GM12878 (cell line): ENCODE measurements around the gene MROH2B. TPM values are rescaled to one million over a fixed set of nuclear protein-coding genes. Genes with fewer than 3 reads are reported as not detected.

Source experiments
- ATAC-seq: fragments of 200-7000 bp; cut with Tn5 transposase; 3 replicates; pipeline ENCODE4 v1.9.1; 2020; ENCODE audit warnings: mild to moderate bottlenecking, moderate library complexity
- BruUV-seq: library from RNA; stranded (reverse); fragments of 400-500 nt; replicated peaks from 2 replicates; lab custom pipeline; 2021; lab: Mats Ljungman, UMichigan
- CTCF ChIA-PET: fragments of 300-600 bp; sonication (Branson Sonifier 250); formaldehyde crosslinking; extraction: SDS; loops from one replicate; lab custom pipeline; 2021; ENCODE audit warnings: inconsistent platforms; lab: Yijun Ruan, JAX
- POLR2A ChIA-PET: fragments of 350-600 bp; formaldehyde crosslinking; extraction: SDS; loops from one replicate; lab custom pipeline; 2021; ENCODE audit warnings: inconsistent platforms; lab: Charles Lee
- RAD21 ChIA-PET: fragments of 300-600 bp; sonication (Branson Sonifier 250); formaldehyde crosslinking; loops from one replicate; lab custom pipeline; 2023; ENCODE audit warnings: antibody characterized with exemption; ENCODE audit not compliant: unreplicated experiment; lab: Charles Lee
- SMC1A ChIA-PET: fragments of 300-600 bp; sonication (Branson Sonifier 250); formaldehyde crosslinking; loops from one replicate; lab custom pipeline; 2023; ENCODE audit not compliant: unreplicated experiment, uncharacterized antibody; lab: Charles Lee
- DNase-seq: peaks from one replicate; pipeline ENCODE4 v3.0.0-alpha.2; 2011; ENCODE audit warnings: low read depth, low spot score
- FAIRE-seq: peaks from 3 replicates; lab custom pipeline; 2011; peaks lifted over from hg19 to GRCh38; lab: Jason Lieb, UNC
- H2AFZ ChIP-seq: 2 replicates; pipeline ENCODE4 v1.6.0; 2011; ENCODE audit warnings: low read depth, low read length, control low read depth; ENCODE audit not compliant: control insufficient read depth
- H3K27ac ChIP-seq: 2 replicates; pipeline ENCODE4 v1.5.1; 2011; ENCODE audit warnings: control low read depth; ENCODE audit not compliant: control insufficient read depth, insufficient read depth
- H3K27me3 ChIP-seq, 2 experiments: replicated peaks in 1 of 2; 2 replicates each; pipeline versions ENCODE4 v1.6.0 to v1.6.1; 2011; ENCODE audit warnings: low read length in 1 of 2; ENCODE audit not compliant: control insufficient read depth in 2 of 2, insufficient read depth in 2 of 2
- H3K36me3 ChIP-seq, 2 experiments: 2 replicates each; pipeline ENCODE4 v1.5.1; 2011; ENCODE audit warnings: low read length in 1 of 2; ENCODE audit not compliant: control insufficient read depth in 2 of 2, insufficient read depth in 2 of 2
- H3K4me1 ChIP-seq: 2 replicates; pipeline ENCODE4 v1.6.1; 2011; ENCODE audit warnings: mild to moderate bottlenecking, low read length, moderate library complexity, mixed read lengths; ENCODE audit not compliant: control insufficient read depth, insufficient read depth
- H3K4me2 ChIP-seq: 2 replicates; pipeline ENCODE4 v1.6.0; 2011; ENCODE audit warnings: control low read depth; ENCODE audit not compliant: control insufficient read depth, insufficient read depth
- H3K4me3 ChIP-seq: fragments of 200-600 bp; sonication (generic); 2 replicates; pipeline ENCODE4 v1.5.1; 2016
- H3K79me2 ChIP-seq: 2 replicates; pipeline ENCODE4 v1.6.0; 2011; ENCODE audit warnings: low read length; ENCODE audit not compliant: control insufficient read depth, insufficient read depth
- H3K9ac ChIP-seq: 2 replicates; pipeline ENCODE4 v1.8.0; 2011; ENCODE audit warnings: low read length, control low read depth, mixed read lengths; ENCODE audit not compliant: control insufficient read depth, insufficient read depth
- H3K9me3 ChIP-seq: replicated peaks from 3 replicates; pipeline ENCODE4 v1.5.1; 2011; ENCODE audit warnings: mild to moderate bottlenecking, low read length; ENCODE audit not compliant: control insufficient read depth, insufficient read depth
- H4K20me1 ChIP-seq: 2 replicates; pipeline ENCODE4 v1.6.0; 2011; ENCODE audit not compliant: control insufficient read depth, insufficient read depth
- CEBPZ ChIP-seq: fragments of 150-350 bp; IDR thresholded peaks from 2 replicates; pipeline ENCODE4 v1.6.1; 2016; ENCODE audit warnings: low read depth, low read length
- CREB1 ChIP-seq: IDR thresholded peaks from 2 replicates; pipeline ENCODE4 v1.6.1; 2012; ENCODE audit warnings: low read depth, mild to moderate bottlenecking, inconsistent platforms
- EP300 ChIP-seq, 2 experiments: fragments of 150-350 bp in 1 of 2; IDR thresholded peaks; 2 replicates each; pipeline ENCODE4 v1.6.1; 2011 to 2012; ENCODE audit warnings: low read depth in 2 of 2, low read length in 2 of 2, borderline replicate concordance in 1 of 2, improper control_type of control experiment in 1 of 2, inconsistent platforms in 1 of 2; ENCODE audit not compliant: control insufficient read depth in 1 of 2
- JUND ChIP-seq: IDR thresholded peaks from 2 replicates; pipeline ENCODE4 v1.6.1; 2012; ENCODE audit warnings: low read depth, mild to moderate bottlenecking, low read length, improper control_type of control experiment, moderate library complexity
- MAX ChIP-seq: IDR thresholded peaks from 2 replicates; pipeline ENCODE4 v1.6.1; 2012; ENCODE audit warnings: low read depth, low read length, improper control_type of control experiment
- MXI1 ChIP-seq: fragments of 150-350 bp; IDR thresholded peaks from 2 replicates; pipeline ENCODE4 v1.6.1; 2011; ENCODE audit warnings: low read depth, mild to moderate bottlenecking, inconsistent platforms, low read length, improper control_type of control experiment
- NR2C1 ChIP-seq: fragments of 450-650 bp; IDR thresholded peaks from 2 replicates; pipeline ENCODE4 v1.6.1; 2017; ENCODE audit warnings: antibody characterized with exemption, mild to moderate bottlenecking, moderate library complexity
- POLR2A ChIP-seq: IDR thresholded peaks from 2 replicates; pipeline ENCODE4 v1.6.1; 2011; ENCODE audit warnings: low read depth, mild to moderate bottlenecking, low read length
- TCF3 ChIP-seq: IDR thresholded peaks from 2 replicates; pipeline ENCODE4 v1.6.1; 2012; ENCODE audit warnings: low read depth, mild to moderate bottlenecking, low read length, borderline replicate concordance; ENCODE audit not compliant: insufficient read depth
- ZBED1 ChIP-seq: IDR thresholded peaks from 2 replicates; pipeline ENCODE4 v1.6.1; 2016; ENCODE audit warnings: borderline replicate concordance
- WGBS: methylation state at CpG from one replicate; pipeline ENCODE4 v1.1.6; 2016; ENCODE audit warnings: low lambda C conversion rate; ENCODE audit not compliant: insufficient replicate concordance, insufficient coverage; ENCODE audit errors: missing lambda C conversion rate; 5-methylcytosine and 5-hydroxymethylcytosine counted together
- in situ Hi-C: fragments of 300-500 bp; cut with MboI; formaldehyde crosslinking; loops from 9 replicates; pipeline ENCODE4 v1.14.3; 2018; ENCODE audit warnings: mixed read lengths
- intact Hi-C: fragments of 100-400 bp; cut with micrococcal nuclease; formaldehyde crosslinking; loops from one replicate; pipeline ENCODE4 v1.14.2; 2022; ENCODE audit not compliant: unreplicated experiment
- polyA plus RNA-seq, 11 experiments: library from polyadenylated mRNA; depleted of rRNA in 4 of 11; unstranded in 6 of 11; stranded (reverse) in 5 of 11; fragments of >200 nt; fragmentation: Nextera tagmentation in 4 of 11; fragmentation: Illumina TruSeq in 1 of 11; extraction: Ambion mirVana in 4 of 11; extraction: Trizol in 1 of 11; gene quantifications; 1 replicate in 1 of 11; 2 replicates in 10 of 11; pipeline versions ENCODE4 v1.2.1 to v1.2.3, GENCODE V29; 2011 to 2016; ENCODE audit warnings: inconsistent platforms in 2 of 11, missing spikeins in 2 of 11, low read depth in 1 of 11
- total RNA-seq, 4 experiments: library from RNA; depleted of rRNA in 3 of 4; stranded (reverse); fragments of >200 nt in 3 of 4; fragmentation: Illumina TruSeq in 1 of 4; extraction: Trizol in 1 of 4; gene quantifications; 2 replicates each; pipeline versions ENCODE4 v1.2.1 to v1.2.3, GENCODE V29; 2013 to 2021
- TF ChIP-seq, protein P1 (sequence below): fragments of 450-650 bp; IDR thresholded peaks from 2 replicates; pipeline ENCODE4 v1.6.1; 2017; ENCODE audit warnings: low read depth, mild to moderate bottlenecking, moderate library complexity
- TF ChIP-seq, protein P2 (sequence below): fragments of 450-650 bp; formaldehyde crosslinking; IDR thresholded peaks from 2 replicates; pipeline ENCODE4 v1.4.0; 2020; ENCODE audit warnings: mild to moderate bottlenecking, moderate library complexity
- TF ChIP-seq, protein P3 (sequence below): IDR thresholded peaks from 2 replicates; pipeline ENCODE4 v1.6.1; 2011; ENCODE audit warnings: borderline replicate concordance, low read depth, mild to moderate bottlenecking, moderate library complexity, mixed read lengths, low read length; ENCODE audit not compliant: insufficient read depth; ENCODE audit errors: extremely low read length

The MROH2B gene
- total and polyA plus RNA-seq, 10 of the 15 experiments (the other 5 are each of a cell fraction or from before 2014, with no cell fraction given) = not detected

- Histone ChIP-seq H3K9me3 (no peaks in the 10 kb centered on the region), H2AFZ (no peak overlapping the region), H4K20me1 (no peaks in the 10 kb centered on the region), H3K4me2 (no peak overlapping the region), H3K4me1 (no peaks in the 10 kb centered on the region), H3K36me3 (no peaks in the 10 kb centered on the region), H3K27me3 (no peaks in the 10 kb centered on the region; a peak in 1 of 4 replicates), H3K4me3 (no peak overlapping the region), H3K79me2 (no peaks in the 10 kb centered on the region), H3K9ac (no peak overlapping the region), H3K27ac (no peak overlapping the region)
- SMC1A ChIA-PET = no interaction called here
- intact Hi-C loops (no loop called here), in situ Hi-C loops (no loop called here)
- 25% methylated on average over 3 of the region's 3 CpGs for WGBS
- no TSS peak for BruUV-seq
- FAIRE-seq (no peak), DNase-seq (no peak), ATAC-seq (no peak)
- RAD21 ChIA-PET = no interaction called here
- POLR2A ChIA-PET = no interaction called here
- CTCF ChIA-PET = no interaction called here
- TF ChIP-seq MAX (no peak), TCF3 (no peak), MXI1 (no peak), CREB1 (no peak), EP300 (IDR thresholded peaks at IDR 0.05; ENCODE audit: borderline replicate concordance in 1 of 2, control insufficient read depth in 1 of 2, low read depth in 2 of 2, low read length in 2 of 2) (no peak), POLR2A (no peak), ZBED1 (no peak), CEBPZ (no peak), JUND (no peak), NR2C1 (no peak)
- TF ChIP-seq, protein P1, sequence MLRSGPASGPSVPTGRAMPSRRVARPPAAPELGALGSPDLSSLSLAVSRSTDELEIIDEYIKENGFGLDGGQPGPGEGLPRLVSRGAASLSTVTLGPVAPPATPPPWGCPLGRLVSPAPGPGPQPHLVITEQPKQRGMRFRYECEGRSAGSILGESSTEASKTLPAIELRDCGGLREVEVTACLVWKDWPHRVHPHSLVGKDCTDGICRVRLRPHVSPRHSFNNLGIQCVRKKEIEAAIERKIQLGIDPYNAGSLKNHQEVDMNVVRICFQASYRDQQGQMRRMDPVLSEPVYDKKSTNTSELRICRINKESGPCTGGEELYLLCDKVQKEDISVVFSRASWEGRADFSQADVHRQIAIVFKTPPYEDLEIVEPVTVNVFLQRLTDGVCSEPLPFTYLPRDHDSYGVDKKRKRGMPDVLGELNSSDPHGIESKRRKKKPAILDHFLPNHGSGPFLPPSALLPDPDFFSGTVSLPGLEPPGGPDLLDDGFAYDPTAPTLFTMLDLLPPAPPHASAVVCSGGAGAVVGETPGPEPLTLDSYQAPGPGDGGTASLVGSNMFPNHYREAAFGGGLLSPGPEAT = no peak
- TF ChIP-seq, protein P2, sequence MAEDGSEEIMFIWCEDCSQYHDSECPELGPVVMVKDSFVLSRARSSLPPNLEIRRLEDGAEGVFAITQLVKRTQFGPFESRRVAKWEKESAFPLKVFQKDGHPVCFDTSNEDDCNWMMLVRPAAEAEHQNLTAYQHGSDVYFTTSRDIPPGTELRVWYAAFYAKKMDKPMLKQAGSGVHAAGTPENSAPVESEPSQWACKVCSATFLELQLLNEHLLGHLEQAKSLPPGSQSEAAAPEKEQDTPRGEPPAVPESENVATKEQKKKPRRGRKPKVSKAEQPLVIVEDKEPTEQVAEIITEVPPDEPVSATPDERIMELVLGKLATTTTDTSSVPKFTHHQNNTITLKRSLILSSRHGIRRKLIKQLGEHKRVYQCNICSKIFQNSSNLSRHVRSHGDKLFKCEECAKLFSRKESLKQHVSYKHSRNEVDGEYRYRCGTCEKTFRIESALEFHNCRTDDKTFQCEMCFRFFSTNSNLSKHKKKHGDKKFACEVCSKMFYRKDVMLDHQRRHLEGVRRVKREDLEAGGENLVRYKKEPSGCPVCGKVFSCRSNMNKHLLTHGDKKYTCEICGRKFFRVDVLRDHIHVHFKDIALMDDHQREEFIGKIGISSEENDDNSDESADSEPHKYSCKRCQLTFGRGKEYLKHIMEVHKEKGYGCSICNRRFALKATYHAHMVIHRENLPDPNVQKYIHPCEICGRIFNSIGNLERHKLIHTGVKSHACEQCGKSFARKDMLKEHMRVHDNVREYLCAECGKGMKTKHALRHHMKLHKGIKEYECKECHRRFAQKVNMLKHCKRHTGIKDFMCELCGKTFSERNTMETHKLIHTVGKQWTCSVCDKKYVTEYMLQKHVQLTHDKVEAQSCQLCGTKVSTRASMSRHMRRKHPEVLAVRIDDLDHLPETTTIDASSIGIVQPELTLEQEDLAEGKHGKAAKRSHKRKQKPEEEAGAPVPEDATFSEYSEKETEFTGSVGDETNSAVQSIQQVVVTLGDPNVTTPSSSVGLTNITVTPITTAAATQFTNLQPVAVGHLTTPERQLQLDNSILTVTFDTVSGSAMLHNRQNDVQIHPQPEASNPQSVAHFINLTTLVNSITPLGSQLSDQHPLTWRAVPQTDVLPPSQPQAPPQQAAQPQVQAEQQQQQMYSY (CRISPR knock-in tag) = no peak
- TF ChIP-seq, protein P3, sequence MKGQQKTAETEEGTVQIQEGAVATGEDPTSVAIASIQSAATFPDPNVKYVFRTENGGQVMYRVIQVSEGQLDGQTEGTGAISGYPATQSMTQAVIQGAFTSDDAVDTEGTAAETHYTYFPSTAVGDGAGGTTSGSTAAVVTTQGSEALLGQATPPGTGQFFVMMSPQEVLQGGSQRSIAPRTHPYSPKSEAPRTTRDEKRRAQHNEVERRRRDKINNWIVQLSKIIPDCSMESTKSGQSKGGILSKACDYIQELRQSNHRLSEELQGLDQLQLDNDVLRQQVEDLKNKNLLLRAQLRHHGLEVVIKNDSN = no peak
These were observed 97.7 kb downstream of the MROH2B start for GRCh38 chr5:40973364-40974004.
